ENCODE measurements around the gene GBP6. TPM values are rescaled to one million over a fixed set of nuclear protein-coding genes. Genes with fewer than 3 reads are reported as not detected.

Gene GBP6
- polyA plus RNA-seq, 1 experiment = not detected

- ChIA-PET POLR2A (no interaction called here), CTCF (interaction anchor here (3.1 kb wide), 1 partner anchor 360 kb away, joined by 26 read pairs; no protein-coding TSS in a partner anchor)
- Histone ChIP-seq H3K27me3 (ENCODE audit: control insufficient read depth, insufficient read depth, low read length) (no peaks in the 10 kb centered on the region), H3K36me3 (ENCODE audit: control insufficient read depth, insufficient read depth, low read length) (no peaks in the 10 kb centered on the region), H3K4me3 (ENCODE audit: low read depth, low read length) (no peak overlapping the region)
- TF ChIP-seq CTCF (IDR thresholded peaks at IDR 0.05; ENCODE audit: insufficient read depth, low read depth, low read length) = no peak
- no peak for DNase-seq (ENCODE audit: low read depth)
Measured at GRCh38 chr1:89360716-89361115, 3.1 kb upstream of the GBP6 start.

GRCh38 chr1:89361681-89362080, 2.2 kb upstream of the GBP6 start:
- ChIA-PET POLR2A (no interaction called here), CTCF (interaction anchor here (1.6 kb wide), 1 partner anchor 276 kb away, joined by 5 read pairs; no protein-coding TSS in a partner anchor)
- no peaks in the 10 kb centered on the region for H3K36me3 ChIP-seq (ENCODE audit: control insufficient read depth, insufficient read depth, low read length)
- DNase-seq (ENCODE audit: low read depth) = no peak
- H3K27me3 ChIP-seq (ENCODE audit: control insufficient read depth, insufficient read depth, low read length) = no peaks in the 10 kb centered on the region
- no peak for TF ChIP-seq CTCF (IDR thresholded peaks at IDR 0.05; ENCODE audit: insufficient read depth, low read depth, low read length)
- H3K4me3 ChIP-seq (ENCODE audit: low read depth, low read length) = no peak overlapping the region

- no peaks in the 10 kb centered on the region for H3K27me3 ChIP-seq (ENCODE audit: control insufficient read depth, insufficient read depth, low read length)
- DNase-seq (ENCODE audit: low read depth) = peak; percentile 3
- TF ChIP-seq CTCF (IDR thresholded peaks at IDR 0.05; ENCODE audit: insufficient read depth, low read depth, low read length) = no peak
- ChIA-PET POLR2A (no interaction called here), CTCF (no interaction called here)
- no peak overlapping the region for H3K4me3 ChIP-seq (ENCODE audit: low read depth, low read length)
- no peaks in the 10 kb centered on the region for H3K36me3 ChIP-seq (ENCODE audit: control insufficient read depth, insufficient read depth, low read length)
Measured at GRCh38 chr1:89363196-89363595, 663 bp upstream of the GBP6 start.

GRCh38 chr1:89364954-89365550, 1.2 kb downstream of the GBP6 start:
- Histone ChIP-seq H3K36me3 (ENCODE audit: control insufficient read depth, insufficient read depth, low read length) (no peaks in the 10 kb centered on the region), H3K27me3 (ENCODE audit: control insufficient read depth, insufficient read depth, low read length) (no peaks in the 10 kb centered on the region), H3K4me3 (ENCODE audit: low read depth, low read length) (no peak overlapping the region)
- ChIA-PET POLR2A (interaction anchor here (0.6 kb wide), 1 partner anchor 42 kb away, joined by 5 read pairs; no protein-coding TSS in a partner anchor), CTCF (interaction anchor here (1.2 kb wide), 1 partner anchor 380 kb away, joined by 3 read pairs; no protein-coding TSS in a partner anchor)
- no peak for TF ChIP-seq CTCF (IDR thresholded peaks at IDR 0.05; ENCODE audit: insufficient read depth, low read depth, low read length)
- DNase-seq (ENCODE audit: low read depth) = no peak

GRCh38 chr1:89367221-89367620, 3.4 kb downstream of the GBP6 start:
- no peaks in the 10 kb centered on the region for H3K27me3 ChIP-seq (ENCODE audit: control insufficient read depth, insufficient read depth, low read length)
- ChIA-PET CTCF (interaction anchor here (0.6 to 1.5 kb wide), 2 partner anchors 9 to 798 kb away, joined by 3 to 6 read pairs; no protein-coding TSS in a partner anchor), POLR2A (no interaction called here)
- TF ChIP-seq CTCF (IDR thresholded peaks at IDR 0.05; ENCODE audit: insufficient read depth, low read depth, low read length) = no peak
- no peak overlapping the region for H3K4me3 ChIP-seq (ENCODE audit: low read depth, low read length)
- no peak for DNase-seq (ENCODE audit: low read depth)
- no peaks in the 10 kb centered on the region for H3K36me3 ChIP-seq (ENCODE audit: control insufficient read depth, insufficient read depth, low read length)
